H1 (cell line): ENCODE results near the gene PTDSS2. TPM values are rescaled to one million over a fixed set of nuclear protein-coding genes. Genes with fewer than 3 reads are reported as not detected.

Source experiments
- CHD1 ChIP-seq: IDR thresholded peaks from 2 replicates; pipeline ENCODE4 v1.6.1; 2012; ENCODE audit warnings: low read depth, low read length, improper control_type of control experiment
- CTBP2 ChIP-seq: IDR thresholded peaks from 2 replicates; pipeline ENCODE4 v1.7.0; 2011; ENCODE audit warnings: borderline replicate concordance, mild to moderate bottlenecking, moderate library complexity, mixed read lengths, low read length; ENCODE audit not compliant: insufficient read depth, insufficient read length
- EZH2 ChIP-seq: fragments of 200-600 bp; sonication (generic); IDR thresholded peaks from 2 replicates; pipeline ENCODE4 v1.7.1; 2012; ENCODE audit warnings: low read depth, mild to moderate bottlenecking, moderate library complexity, low read length, inconsistent platforms; ENCODE audit not compliant: severe bottlenecking
- GABPA ChIP-seq: IDR thresholded peaks from 2 replicates; pipeline ENCODE4 v1.6.1; 2011; ENCODE audit warnings: mild to moderate bottlenecking, low read length, moderate library complexity, borderline replicate concordance; ENCODE audit not compliant: insufficient read depth
- MAX ChIP-seq: IDR thresholded peaks from 2 replicates; pipeline ENCODE4 v1.6.1; 2012; ENCODE audit warnings: inconsistent platforms
- RAD21 ChIP-seq, 2 experiments: IDR thresholded peaks in 1 of 2; conservative IDR thresholded peaks in 1 of 2; 2 replicates each; pipeline ENCODE4 v1.6.1; 2011; ENCODE audit warnings: low read depth in 2 of 2, low read length in 2 of 2, improper control_type of control experiment in 1 of 2, inconsistent platforms in 1 of 2, mild to moderate bottlenecking in 1 of 2, moderate library complexity in 1 of 2
- TAF1 ChIP-seq: IDR thresholded peaks from 2 replicates; pipeline ENCODE4 v1.6.1; 2011; ENCODE audit warnings: mild to moderate bottlenecking, low read depth, low read length
- polyA plus RNA-seq, 7 experiments: library from polyadenylated mRNA; depleted of rRNA in 3 of 7; stranded (reverse) in 5 of 7; unstranded in 2 of 7; fragments of >200 nt in 5 of 7; fragments of 200-250 nt in 2 of 7; gene quantifications; 1 replicate in 5 of 7; 2 replicates in 1 of 7; 4 replicates in 1 of 7; pipeline versions ENCODE4 v1.2.1 to v1.2.3, GENCODE V29; 2011 to 2013; ENCODE audit warnings: missing spikeins in 2 of 7, mixed read lengths in 2 of 7
- total RNA-seq: library from RNA; stranded (reverse); fragmentation: NEBNext Ultra II Directional; extraction: Animal tissue kit (Norgen Biotek cat#: 25700); gene quantifications from 2 replicates; pipeline ENCODE4 v1.2.1, GENCODE V29; 2021

Gene PTDSS2
- total and polyA plus RNA-seq, 2 of the 8 experiments (the other 6 are each of a cell fraction or from before 2014, with no cell fraction given), result 48.7 to 68.2 TPM

- TF ChIP-seq GABPA (peak; percentile 34; the same call in 1 of the 2 replicates), CHD1 (no peak), MAX (0 out of 2 replicates have a peak, but pooled peaks have one; percentile 51), RAD21 (IDR thresholded peaks at IDR 0.05 in 1 of 2, conservative IDR thresholded peaks at IDR 0.05 in 1 of 2; ENCODE audit: low read depth in 2 of 2, low read length in 2 of 2) (peak in 1 of 2 experiments; percentile 47; a peak in 2 of 4 replicates), TAF1 (0 out of 2 replicates have a peak, but pooled peaks have one; percentile 18), CTBP2 (no peak), EZH2 (no peak)
Observed at GRCh38 chr11:406796-407650, 43.1 kb upstream of the PTDSS2 start (continued).
